DND-41 (cell line): ENCODE measurements around the gene GPR75.

Experiments used
- EZH2 ChIP-seq: IDR thresholded peaks from 3 replicates; pipeline ENCODE4 v1.6.1; 2012; ENCODE audit warnings: borderline replicate concordance, low read depth, mild to moderate bottlenecking, moderate library complexity, low read length, inconsistent platforms; ENCODE audit not compliant: severe bottlenecking
- TF ChIP-seq, protein P1 (sequence below): IDR thresholded peaks from 2 replicates; pipeline ENCODE4 v1.5.1; 2012; ENCODE audit warnings: borderline replicate concordance, low read length, moderate library complexity, mild to moderate bottlenecking; ENCODE audit not compliant: poor library complexity, severe bottlenecking; ENCODE audit errors: extremely low read depth

DNA sequence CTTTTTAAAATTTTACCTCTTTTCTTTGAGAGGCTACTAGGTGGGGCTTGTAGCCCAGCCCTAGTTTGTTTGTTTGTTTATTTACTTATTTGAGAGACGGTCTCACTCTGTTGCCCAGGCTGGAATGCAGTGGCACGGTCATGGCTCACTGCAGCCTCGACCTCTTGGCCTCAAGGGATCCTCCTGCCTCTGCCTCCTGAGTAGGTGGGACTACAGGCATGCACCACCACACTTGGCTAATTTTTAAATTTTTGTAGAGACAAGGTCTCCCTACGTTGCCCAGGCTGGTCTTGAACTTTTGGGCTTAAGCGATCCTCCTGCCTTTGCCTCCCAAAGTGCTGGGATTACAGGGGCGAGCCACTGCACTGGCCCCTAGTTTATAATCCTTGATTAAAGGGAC is 38.0 kb downstream of the GPR75 start:
- TF ChIP-seq, protein P1, sequence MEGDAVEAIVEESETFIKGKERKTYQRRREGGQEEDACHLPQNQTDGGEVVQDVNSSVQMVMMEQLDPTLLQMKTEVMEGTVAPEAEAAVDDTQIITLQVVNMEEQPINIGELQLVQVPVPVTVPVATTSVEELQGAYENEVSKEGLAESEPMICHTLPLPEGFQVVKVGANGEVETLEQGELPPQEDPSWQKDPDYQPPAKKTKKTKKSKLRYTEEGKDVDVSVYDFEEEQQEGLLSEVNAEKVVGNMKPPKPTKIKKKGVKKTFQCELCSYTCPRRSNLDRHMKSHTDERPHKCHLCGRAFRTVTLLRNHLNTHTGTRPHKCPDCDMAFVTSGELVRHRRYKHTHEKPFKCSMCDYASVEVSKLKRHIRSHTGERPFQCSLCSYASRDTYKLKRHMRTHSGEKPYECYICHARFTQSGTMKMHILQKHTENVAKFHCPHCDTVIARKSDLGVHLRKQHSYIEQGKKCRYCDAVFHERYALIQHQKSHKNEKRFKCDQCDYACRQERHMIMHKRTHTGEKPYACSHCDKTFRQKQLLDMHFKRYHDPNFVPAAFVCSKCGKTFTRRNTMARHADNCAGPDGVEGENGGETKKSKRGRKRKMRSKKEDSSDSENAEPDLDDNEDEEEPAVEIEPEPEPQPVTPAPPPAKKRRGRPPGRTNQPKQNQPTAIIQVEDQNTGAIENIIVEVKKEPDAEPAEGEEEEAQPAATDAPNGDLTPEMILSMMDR: no peak
- no peak for TF ChIP-seq EZH2
